Fibroblast of skin of right quadriceps (primary cell): ENCODE data around the gene SLC1A5.

Source experiments
- DNase-seq: peaks from one replicate; pipeline ENCODE4 v3.0.0-alpha.2; 2013

The SLC1A5 gene

DNA sequence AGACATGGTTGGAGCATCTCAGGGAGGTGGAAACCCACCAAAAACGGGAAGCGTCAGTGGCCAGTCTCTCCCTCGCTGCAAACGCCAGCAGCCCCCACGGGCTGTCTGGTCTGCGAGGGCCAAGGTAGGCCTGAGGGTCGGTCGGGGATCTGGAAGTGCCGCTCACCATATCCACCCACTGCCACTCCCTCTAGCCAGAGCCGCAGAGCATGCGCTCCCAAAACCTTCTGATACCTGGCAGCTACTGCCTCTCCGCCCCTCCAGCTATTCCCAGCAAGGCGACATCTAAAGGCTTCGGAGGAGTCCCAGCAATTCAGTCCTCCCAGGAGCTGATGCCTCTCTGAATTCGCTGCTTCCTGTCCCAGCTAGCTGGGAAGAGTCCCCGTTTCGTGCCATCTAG is 46.9 kb downstream of the SLC1A5 start:
- DNase-seq = no peak

DNA sequence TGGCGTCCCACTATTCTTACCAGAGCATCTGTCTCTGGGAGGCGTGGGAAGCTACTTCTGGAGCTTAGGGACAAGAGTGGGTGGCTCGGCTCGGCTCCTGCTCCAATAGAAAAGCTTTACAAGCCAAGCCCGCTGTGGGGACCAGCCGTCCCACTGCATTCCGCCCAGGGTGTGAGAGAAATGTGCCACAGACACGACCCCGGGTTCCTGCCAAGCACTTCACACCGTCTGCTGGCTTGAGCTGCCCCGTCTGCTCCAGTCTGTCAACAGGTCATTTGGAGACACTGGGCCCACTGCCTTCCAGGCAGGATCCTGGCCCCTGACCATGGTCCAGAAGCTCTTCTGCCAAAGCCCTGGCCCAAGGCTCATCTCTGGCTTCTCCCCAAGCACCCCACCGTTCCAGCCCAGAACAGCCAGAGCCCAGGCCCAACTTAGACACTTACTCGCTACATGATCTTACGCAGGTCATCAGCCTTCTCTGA is 49.1 kb downstream of the SLC1A5 start:
- no peak for DNase-seq

DNA sequence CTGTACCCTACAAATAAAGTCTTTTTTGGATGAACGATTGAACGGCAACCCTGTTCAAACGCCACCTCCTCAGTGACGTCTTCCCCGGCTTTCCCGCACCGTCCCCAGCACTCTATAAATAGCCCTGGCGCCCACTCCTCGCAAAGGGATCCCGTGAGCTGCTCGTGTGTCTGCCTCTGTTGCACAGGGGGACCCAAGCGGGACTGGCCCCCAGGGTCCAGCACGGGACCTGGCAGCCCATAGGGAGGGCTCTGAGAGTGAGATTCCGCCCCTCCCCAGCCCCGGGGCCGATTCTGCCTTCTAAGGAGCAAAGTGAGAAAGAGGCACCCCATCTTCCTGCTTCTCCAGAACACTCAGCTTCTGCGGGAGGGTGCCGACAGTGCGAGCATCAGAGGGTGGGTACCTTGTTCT is 50.6 kb downstream of the SLC1A5 start:
- no peak for DNase-seq

DNA sequence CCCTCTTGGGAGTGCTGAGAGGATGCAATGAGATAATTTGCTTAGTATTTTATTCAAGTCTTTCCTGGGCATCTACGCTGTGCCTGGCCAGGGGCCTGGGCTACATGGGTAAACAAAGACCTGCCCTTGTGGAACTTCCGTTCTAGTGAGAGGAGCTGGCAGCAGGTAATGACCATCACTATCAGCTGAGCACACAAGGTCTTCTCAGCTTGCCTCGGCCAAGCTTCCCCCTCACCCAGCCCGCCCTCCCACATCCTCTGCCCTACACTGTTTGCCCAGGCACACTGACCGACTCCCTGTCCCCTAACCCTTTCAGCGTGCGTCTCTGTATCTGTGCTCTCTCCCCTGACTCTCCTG is 51.1 kb downstream of the SLC1A5 start:
- DNase-seq = no peak

DNA sequence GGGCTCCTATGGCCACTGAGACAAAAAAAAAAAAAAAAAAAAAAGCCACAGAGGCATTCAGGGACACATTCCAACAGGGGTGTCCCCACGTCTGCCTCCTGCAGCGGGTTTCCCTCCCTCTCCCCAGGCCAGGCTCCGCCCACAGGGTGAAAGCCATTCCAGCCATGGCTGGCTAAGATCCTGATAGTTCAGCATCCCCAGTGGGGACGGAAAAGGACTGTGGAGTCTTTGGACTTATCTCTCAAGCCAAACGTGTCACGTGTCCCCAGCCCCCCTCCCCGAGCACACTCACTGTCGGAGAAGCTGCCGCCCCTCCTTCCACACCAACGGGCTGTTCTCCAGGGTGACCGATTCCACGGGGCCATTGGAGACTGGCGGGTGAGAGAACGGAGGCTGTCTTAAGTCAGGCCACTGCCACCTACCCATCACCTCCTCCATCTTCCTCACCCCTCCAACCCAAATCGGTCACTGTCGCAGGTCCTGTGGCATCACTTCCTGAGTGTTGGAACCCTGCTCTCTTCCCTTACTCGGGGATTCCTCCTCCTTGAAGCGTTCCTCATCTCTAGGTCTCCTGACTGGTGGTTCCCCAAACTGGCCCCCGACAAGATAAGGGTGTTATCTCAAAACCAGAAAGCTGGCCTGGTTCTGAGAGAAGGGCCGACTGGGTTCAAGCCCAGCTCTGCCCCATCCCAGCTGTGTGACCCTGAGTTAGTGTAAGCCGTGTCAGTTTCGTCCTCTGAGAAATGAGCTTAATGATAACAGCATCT is 51.7 kb downstream of the SLC1A5 start:
- no peak for DNase-seq

DNA sequence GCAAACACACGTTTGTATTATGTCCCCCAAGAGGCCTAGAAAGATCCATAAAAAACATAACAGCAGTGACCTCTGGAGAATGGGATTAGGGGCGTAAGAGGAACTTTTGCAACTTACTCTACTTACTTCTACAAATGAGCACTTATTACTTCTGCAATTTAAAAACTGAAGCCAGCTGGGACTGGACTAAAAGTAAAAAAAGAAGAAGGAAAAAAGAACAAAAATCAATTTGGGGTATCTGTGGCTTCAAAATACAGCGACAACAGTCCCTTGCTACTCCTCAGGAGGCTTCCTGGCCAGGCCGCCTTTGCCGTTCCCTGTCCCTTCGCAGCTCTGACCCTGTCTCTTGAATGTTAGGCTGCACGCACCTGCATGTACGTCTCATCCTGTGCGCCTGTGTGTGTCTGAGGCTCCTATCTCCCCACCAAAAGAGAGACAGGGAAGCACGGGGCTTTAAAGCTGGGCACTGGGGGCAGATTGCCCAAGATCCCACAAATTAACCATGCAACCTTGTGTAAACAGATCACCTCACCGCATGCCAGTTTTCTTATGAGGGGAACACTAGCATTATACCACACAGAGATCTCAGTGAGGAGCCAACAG is 54.6 kb downstream of the SLC1A5 start:
- DNase-seq = no peak

DNA sequence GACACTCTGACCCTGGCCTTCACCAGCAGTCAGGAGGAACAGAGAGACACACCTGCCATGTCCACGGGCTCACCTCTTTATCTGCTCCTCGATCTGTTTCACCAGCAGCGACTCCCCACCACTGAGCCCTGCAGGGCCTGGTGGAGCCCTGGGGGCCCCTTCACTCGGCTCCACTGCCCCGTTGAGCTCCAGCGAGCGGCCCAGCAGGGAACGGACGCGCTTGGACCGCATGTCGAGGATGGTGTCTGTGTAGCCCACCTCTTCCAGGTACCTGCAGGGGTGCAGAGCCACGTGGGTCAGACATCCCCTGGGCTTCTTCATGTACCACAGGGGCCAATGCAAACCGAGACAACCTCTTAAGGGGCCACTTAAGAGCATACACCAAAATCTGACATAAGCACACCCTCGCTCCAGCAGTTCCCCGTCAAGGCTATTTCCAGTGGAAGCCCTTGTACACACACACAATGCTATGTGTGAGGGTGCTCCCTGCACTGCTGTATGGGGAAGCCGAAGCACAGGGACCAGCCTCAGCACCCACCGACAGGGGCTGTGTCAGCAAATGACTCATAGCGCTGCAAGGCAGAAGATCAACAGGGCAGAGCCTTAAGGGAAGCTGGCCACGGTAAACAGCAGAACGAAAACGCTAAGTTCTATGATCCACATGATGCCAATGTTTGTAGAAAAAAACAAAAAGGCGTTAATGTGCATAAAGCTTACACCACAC is 55.3 kb downstream of the SLC1A5 start:
- no peak for DNase-seq

DNA sequence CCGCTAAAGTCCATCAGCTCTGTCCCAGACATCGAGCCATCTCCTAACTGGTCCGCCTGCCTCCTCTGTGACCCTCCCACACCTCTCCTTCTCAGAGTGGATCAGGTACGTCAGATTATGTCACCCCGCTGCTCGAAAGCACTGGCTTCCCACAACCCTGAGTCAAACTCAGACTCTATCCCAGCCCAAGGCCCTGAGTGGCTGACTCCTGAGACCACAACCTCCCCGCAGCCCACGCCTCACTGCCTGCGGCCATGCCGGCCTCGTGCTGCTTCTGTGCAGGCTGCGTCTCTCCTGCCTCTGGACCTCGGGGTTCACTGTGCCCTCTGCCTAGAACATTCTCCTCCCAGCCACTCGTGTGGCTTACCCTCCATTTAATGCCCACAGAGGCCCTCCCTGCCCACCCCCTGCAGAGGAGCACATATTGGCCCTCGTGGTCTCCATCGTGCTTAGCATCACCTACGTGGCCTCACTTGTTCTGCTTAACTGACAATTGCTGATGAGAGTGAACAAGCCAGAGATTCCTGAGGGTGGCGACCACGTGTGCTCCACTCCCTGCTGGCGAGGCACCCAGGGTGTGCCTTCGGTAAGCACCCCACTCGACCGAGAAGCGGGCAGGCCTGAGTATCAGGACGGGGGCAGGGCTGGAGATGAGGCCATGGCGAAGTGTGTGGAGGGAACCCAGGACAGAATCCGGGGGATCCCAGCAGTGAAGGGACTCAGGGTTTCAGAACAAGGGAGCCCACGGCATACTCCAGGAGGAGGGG is 56.0 kb downstream of the SLC1A5 start:
- no peak for DNase-seq

DNA sequence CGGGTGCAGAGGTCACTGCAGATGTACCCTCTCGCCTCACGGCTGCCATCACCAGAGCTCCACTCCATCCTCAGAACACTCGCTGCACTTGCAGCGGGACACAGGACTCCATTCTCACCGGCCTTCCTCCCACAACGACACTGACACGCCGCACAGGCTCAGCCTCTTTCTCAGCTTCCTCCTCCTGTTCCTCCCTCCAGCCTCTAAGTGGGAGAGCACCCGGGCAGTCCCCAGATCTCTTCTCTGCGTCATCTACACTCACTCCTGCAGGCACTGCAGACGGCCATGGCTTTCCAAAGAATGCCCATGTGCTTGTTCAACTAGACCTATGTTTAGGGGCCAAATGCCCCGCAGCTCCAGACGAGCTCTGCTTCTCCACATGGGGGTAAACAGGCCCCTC is 56.8 kb downstream of the SLC1A5 start:
- DNase-seq = no peak

DNA sequence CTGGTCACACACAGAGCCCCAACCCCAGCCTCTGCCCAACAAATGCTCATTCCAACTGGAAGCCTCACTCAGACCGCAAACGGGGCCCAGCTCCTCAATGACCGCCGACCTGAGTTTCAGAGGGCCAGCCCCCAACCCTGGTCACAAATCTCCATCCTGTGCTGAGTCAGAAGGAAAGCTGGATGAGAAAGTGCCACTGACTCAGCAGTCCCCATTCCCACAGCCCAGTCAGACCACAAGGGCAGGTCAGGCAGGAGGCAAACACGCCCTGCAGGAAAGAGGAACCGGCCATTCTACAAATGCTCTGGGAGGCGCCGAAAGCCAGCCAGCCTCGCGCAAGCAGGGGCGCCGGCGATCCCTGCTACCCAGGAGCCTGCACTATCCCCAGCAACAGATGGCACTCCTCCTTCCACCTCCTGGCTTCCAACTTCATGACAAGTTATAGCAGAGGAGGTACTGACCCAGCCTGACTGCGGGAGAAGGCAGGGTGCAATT is 57.3 kb downstream of the SLC1A5 start:
- DNase-seq = peak; percentile 73

DNA sequence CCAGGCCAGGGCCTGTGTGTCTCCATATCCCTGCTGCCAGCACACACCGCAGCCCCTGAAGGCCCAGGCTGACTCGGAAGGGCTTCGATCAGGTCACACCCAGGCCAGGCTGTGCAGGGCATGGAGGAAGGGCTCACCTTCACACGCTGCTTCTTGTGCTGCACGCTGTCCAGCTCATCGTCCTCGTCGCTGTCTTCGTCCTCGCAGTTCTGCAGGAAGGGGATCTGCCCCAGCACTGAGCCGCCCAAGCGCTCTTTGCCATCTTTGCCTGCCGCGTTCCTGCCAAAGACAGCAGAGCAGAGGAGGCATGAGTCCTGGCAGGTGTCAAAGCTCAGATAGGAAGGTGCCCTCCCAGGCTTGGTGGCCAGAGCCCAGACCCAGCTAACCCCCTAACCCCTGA is 57.8 kb downstream of the SLC1A5 start:
- no peak for DNase-seq

DNA sequence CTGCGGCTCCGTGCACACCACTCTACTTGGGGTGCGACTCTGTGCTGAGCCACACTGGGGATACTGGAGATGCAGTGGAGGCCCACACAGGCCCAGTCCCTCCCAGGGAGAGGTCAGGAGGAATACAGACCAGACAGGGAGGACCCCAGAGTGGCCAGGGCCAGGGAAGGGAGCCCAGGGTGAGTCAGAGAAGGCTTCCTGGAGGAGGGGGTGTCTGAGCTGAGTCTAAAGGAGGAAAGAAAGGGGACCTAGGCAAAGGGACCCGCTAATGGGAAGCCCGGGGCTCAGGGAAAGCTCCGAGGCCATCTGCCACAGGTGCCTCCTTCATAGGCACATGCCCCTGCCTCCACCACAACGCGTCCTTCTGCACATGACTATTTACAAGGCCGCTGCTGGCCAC is 58.2 kb downstream of the SLC1A5 start:
- no peak for DNase-seq

DNA sequence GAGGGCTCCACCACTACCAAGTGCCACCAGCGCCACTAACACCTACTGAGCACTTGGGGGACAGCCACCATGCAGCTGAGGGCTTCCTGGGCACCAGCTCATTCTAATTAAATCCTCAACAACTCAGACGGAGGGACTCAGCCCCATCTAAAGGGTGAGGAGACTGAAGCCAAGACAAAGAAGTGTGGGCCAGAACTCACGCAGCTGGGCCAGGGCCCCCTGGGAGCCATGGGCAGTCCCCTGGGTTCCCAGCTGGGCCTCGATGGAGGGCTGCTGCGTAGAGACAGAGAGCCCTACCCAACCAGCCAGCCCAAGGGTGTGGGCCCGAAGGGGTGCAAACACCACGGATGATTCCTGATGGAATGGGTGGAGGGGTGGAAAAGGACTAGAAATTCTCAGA is 58.7 kb downstream of the SLC1A5 start:
- DNase-seq = no peak

DNA sequence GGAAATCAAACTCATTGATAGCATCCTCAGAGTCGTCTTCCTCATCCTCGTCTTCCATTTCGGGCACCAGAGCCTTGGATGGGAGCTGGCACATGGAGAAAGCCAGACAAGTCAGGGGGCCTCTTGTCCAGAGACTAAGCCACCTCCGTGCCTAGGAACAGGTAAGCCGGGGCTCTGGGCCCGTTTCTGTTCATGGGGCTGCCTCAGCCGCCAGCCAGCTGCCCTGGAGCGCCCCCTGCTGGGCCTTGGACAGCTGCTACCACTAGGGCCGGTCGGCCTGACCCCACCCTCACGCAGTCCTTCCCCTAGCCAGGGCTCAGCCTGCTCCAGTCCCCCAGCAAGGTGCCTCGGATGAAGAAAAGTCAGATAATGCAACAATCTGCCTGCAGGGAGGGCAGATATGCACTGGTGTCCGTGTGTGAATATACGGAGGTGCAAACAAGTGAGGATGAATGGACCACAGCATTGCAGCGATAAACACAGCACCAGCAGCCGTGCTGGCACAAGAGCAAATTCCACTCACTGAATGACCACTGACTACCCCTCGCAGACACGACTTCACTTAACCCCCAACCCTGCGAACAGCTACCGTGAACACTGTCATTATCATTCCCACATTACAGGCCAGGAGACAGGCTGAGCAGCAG is 59.6 kb downstream of the SLC1A5 start:
- DNase-seq = peak; percentile 28

DNA sequence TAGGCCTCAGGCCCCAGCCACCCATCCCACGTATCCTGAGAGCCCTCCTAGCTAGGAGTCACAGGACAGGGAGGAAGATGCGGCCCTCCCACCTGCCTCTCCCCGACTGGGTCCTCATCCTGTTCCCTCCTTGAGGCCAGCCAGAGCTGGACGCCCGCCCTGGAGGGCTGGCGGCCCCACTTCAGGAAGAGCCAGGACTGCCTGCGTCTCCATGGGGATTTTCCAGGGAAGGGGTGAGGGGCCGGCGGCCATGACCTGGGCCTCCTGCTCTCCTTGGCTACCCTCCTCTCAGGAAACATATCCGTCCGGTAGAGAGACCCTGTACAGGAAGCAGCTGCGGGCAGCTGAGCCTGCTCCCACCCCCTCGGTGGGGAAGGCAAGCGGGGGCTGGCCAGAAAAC is 60.2 kb downstream of the SLC1A5 start:
- DNase-seq = no peak

DNA sequence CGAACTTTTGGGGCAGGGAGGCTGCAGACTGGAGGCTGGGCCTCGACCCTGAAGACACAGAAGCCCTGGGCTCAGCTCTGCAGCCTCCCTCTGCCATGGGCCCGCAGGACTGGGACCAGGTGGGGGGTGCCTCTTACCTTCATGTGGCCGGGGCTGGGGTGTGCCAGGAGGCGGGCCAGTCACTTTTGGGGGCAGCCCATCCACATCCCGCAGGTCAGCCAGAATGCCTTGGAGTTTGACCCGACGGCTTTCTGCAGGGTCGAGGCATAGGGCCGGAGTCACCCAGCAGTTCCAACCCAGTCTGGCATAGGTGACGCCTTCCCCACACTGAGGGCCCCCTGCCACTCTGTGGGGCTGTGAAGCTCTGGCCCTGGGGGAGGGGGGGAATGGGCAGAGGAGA is 60.6 kb downstream of the SLC1A5 start:
- DNase-seq = no peak

DNA sequence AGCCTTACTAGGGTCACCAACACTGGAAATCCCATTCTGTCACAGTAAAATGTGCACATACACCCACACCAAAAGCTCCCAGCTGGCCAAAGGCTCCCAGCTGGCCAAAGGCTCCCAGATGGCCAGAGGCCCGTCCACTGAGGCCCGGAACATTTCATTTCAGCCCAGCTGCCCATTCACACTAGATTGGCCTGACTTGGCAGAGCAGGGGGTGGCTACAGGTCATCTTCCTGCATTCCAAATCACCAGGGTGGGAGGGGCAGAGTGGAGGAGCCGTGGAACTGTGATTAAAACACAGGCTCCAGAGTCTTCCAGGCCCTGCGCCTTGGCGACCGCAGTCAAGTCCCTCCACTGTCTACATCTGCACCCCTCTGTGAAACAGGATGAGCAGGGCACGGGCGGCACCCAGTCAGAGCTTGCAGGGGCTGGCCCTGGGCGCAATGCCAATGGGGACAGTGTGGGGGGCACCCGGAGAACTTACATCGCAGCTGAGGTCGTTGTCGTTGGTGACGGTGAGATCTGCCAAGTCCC is 61.4 kb downstream of the SLC1A5 start:
- DNase-seq = no peak

DNA sequence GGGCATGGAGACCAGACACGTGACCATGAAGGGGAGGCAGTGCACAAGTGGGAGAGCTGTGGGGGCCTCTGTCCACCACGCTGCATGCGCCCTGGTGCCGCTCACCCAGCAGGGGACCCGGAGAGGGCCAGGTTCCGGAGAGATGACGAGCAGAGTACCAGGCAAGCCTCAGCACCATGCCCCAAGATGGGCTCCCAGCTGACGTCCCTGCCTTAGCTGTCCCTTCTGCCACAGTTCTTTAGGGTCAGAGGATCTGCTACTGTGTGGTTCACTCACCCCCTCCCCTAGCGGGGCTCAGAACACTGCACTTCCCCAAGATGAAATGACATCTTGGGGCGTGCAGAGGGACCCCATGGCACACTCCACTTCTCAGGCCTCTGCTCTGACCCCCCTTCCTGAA is 61.8 kb downstream of the SLC1A5 start:
- no peak for DNase-seq

DNA sequence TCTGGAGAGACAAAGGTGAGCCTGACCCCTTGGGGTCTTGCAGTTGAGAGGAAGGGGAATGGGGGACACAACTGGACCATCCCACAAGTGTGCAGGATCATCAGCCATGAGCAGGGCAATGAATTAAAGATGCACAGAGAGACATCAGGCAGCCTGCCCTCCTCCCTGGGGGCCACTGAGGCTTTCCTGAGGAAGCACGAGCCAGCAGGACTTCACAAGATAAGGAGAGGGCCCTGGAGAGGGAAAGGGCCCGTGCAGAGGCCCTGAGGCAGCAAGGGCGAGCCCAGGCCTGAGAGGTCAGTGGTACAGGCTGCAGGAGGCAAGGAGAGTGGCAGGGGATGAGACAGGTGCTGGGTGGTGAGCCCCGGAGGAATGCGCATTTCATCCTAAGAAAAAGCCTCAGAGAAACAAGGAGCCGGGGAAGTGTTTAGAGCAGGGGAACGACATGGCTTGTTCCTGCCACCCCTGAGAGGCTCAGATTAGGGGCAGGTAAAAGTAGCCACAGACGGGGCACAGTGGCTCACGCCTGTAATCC is 62.5 kb downstream of the SLC1A5 start:
- DNase-seq = no peak

DNA sequence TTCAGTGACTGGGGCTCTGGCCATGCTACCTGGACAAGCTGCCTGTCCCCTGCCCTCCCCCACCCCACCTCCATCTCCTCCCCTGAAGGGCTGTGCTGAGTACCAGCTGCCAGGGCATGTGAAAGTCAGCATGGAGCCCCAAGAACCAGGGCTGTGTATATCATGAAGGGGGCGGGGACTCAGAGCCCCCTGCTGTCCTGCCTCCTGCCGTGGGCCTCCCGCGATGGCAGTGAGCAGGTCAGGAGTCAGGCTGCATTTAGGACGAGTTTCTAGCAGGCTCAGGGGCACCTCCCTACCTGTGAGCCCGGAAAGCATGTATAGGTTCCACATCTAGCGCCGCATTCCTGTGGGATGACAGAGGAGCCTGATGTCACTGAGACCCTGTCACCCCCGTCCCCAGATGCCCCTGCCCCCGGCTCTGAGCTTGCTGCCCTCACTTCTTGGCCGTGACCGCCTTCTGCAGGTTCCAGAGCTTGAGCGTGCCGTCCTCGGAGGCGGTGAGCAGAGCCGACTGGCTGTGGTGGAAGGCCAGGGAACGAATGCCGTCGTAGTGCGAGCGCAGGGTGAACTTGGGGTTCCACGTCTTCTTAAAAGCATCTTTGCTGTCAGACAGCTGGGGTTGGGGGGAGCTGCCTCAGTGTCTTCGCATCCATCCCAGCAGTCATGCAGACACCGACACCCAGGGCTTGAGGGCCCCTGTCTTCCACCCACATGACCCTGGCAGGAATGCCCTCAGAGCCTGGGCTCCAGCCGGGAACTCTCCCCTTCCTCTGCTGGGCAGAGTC is 63.2 kb downstream of the SLC1A5 start:
- no peak for DNase-seq
